K562 (cell line): Measurements from ENCODE around the gene MRPL28. TPM values are rescaled to one million over a fixed set of nuclear protein-coding genes. Genes with fewer than 3 reads are reported as not detected.

Experiments used
- ATAC-seq: fragments of 200-7000 bp; cut with Tn5 transposase; 3 replicates; pipeline ENCODE4 v1.9.1; 2020; ENCODE audit warnings: moderate library complexity
- BruUV-seq: library from RNA; stranded (reverse); fragments of 400-500 nt; replicated peaks from 2 replicates; lab custom pipeline; 2021; lab: Mats Ljungman, UMichigan
- CTCF ChIA-PET: fragments of 300-600 bp; formaldehyde crosslinking; extraction: SDS; loops from one replicate; lab custom pipeline; 2021; ENCODE audit warnings: low intra/inter-chr PET ratio; lab: Yijun Ruan, JAX
- POLR2A ChIA-PET: fragments of 300-600, 350-650 bp; sonication (Branson Sonifier 250); formaldehyde crosslinking; extraction: SDS; loops from one replicate; lab custom pipeline; 2021; ENCODE audit warnings: antibody characterized with exemption, inconsistent platforms; lab: Yijun Ruan, JAX
- DNase-seq, 4 experiments: peaks; one replicate each; pipeline versions ENCODE4 v3.0.0 to v3.0.0-alpha.2; 2011 to 2018; ENCODE audit warnings: low spot score in 3 of 4, mixed read lengths in 3 of 4; ENCODE audit errors: extremely low read depth in 1 of 4
- FAIRE-seq: peaks from 2 replicates; lab custom pipeline; 2011; peaks lifted over from hg19 to GRCh38; lab: Jason Lieb, UNC
- H2AFZ ChIP-seq: 2 replicates; pipeline ENCODE4 v1.6.0; 2011; ENCODE audit warnings: low read depth, low read length, control low read depth, inconsistent platforms
- H3K27ac ChIP-seq: fragments of 200-600 bp; 3 replicates; pipeline ENCODE4 v1.8.0; 2011; ENCODE audit warnings: low read depth, mild to moderate bottlenecking, control low read depth, inconsistent platforms, low read length, moderate library complexity, mixed read lengths; ENCODE audit errors: extremely low read depth
- H3K27me3 ChIP-seq, 2 experiments: fragments of 300-600 bp in 1 of 2; 2 replicates in 1 of 2; 3 replicates in 1 of 2; pipeline versions ENCODE4 v1.6.0 to v1.8.0; 2011; ENCODE audit warnings: inconsistent platforms in 2 of 2, low read length in 2 of 2, mild to moderate bottlenecking in 1 of 2, mixed read lengths in 1 of 2, moderate library complexity in 1 of 2; ENCODE audit not compliant: control insufficient read depth in 2 of 2, insufficient read depth in 2 of 2
- H3K36me3 ChIP-seq: fragments of 300-600 bp; 3 replicates; pipeline ENCODE4 v1.8.0; 2011; ENCODE audit warnings: mild to moderate bottlenecking, low read length, inconsistent platforms; ENCODE audit not compliant: control insufficient read depth, insufficient read depth
- H3K4me1 ChIP-seq, 2 experiments: fragments of 200-600 bp in 1 of 2; replicated peaks in 1 of 2; 2 replicates in 1 of 2; 3 replicates in 1 of 2; pipeline versions ENCODE4 v1.5.1 to v1.8.0; 2011; ENCODE audit warnings: inconsistent platforms in 2 of 2, low read length in 2 of 2, mild to moderate bottlenecking in 1 of 2, mixed read lengths in 1 of 2, moderate library complexity in 1 of 2; ENCODE audit not compliant: control insufficient read depth in 2 of 2, insufficient read depth in 2 of 2
- H3K4me2 ChIP-seq: 2 replicates; pipeline ENCODE4 v1.6.1; 2011; ENCODE audit warnings: low read length, control low read depth, inconsistent platforms, mixed read lengths; ENCODE audit not compliant: insufficient read depth
- H3K4me3 ChIP-seq: fragments of 200-600 bp; sonication (generic), shearing (Covaris generic); 2 replicates; pipeline ENCODE4 v1.5.1; 2016; ENCODE audit warnings: control low read depth, inconsistent platforms
- H3K79me2 ChIP-seq: fragments of 200-600 bp; 3 replicates; pipeline ENCODE4 v1.8.0; 2011; ENCODE audit warnings: low read length, inconsistent platforms; ENCODE audit not compliant: control insufficient read depth, insufficient read depth
- H3K9ac ChIP-seq, 2 experiments: 2 replicates each; pipeline versions ENCODE4 v1.6.0 to v1.6.1; 2011; ENCODE audit warnings: low read depth in 2 of 2, low read length in 2 of 2, control low read depth in 1 of 2, inconsistent platforms in 1 of 2, mild to moderate bottlenecking in 1 of 2, mixed read lengths in 1 of 2; ENCODE audit not compliant: insufficient read depth in 1 of 2
- H3K9me1 ChIP-seq: one replicate; pipeline ENCODE4 v1.6.0; 2011; ENCODE audit warnings: inconsistent platforms, mild to moderate bottlenecking, low read length, moderate library complexity; ENCODE audit not compliant: control insufficient read depth, insufficient read depth
- H3K9me3 ChIP-seq: replicated peaks from 2 replicates; pipeline ENCODE4 v1.5.1; 2011; ENCODE audit warnings: low read depth, low read length, inconsistent platforms; ENCODE audit not compliant: control insufficient read depth, insufficient read depth
- H4K20me1 ChIP-seq: replicated peaks from 2 replicates; pipeline ENCODE4 v1.6.1; 2011; ENCODE audit warnings: low read length, inconsistent platforms, mixed read lengths; ENCODE audit not compliant: control insufficient read depth, insufficient read depth
- BMI1 ChIP-seq: fragments of 150-350 bp; IDR thresholded peaks from 2 replicates; pipeline ENCODE4 v1.6.1; 2014; ENCODE audit warnings: low read length
- PCBP1 ChIP-seq: fragments of 200-400 bp; formaldehyde crosslinking; IDR thresholded peaks from 2 replicates; pipeline ENCODE4 v1.6.1; 2018; ENCODE audit warnings: mild to moderate bottlenecking, low read depth, low read length; ENCODE audit not compliant: poor library complexity, severe bottlenecking
- POLR2G ChIP-seq: fragments of 200-400 bp; formaldehyde crosslinking; IDR thresholded peaks from 2 replicates; pipeline ENCODE4 v1.6.1; 2017; ENCODE audit warnings: low read depth, mild to moderate bottlenecking, antibody characterized with exemption, low read length, moderate library complexity
- POLR2H ChIP-seq: IDR thresholded peaks from 2 replicates; pipeline ENCODE4 v1.6.1; 2016; ENCODE audit warnings: missing genetic modification characterization, low read depth, mild to moderate bottlenecking, control low read depth, missing compliant biosample characterization, moderate library complexity
- REST ChIP-seq, 2 experiments: fragments of 450-650 bp; formaldehyde crosslinking in 1 of 2; IDR thresholded peaks; 2 replicates each; pipeline versions ENCODE4 v1.4.0 to v1.6.1; 2014 to 2020; ENCODE audit warnings: mild to moderate bottlenecking in 2 of 2, borderline replicate concordance in 1 of 2, low read depth in 1 of 2
- SAP30 ChIP-seq: fragments of 200-600 bp; sonication (generic); IDR thresholded peaks from 2 replicates; pipeline ENCODE4 v1.6.1; 2012; ENCODE audit warnings: borderline replicate concordance, low read depth, mild to moderate bottlenecking, moderate library complexity, low read length, control low read depth, inconsistent platforms; ENCODE audit not compliant: insufficient read depth, poor library complexity, severe bottlenecking
- ZNF311 ChIP-seq: fragments of 250-450 bp; sonication (Bioruptor Pico); IDR thresholded peaks from 2 replicates; pipeline ENCODE4 v1.4.0; 2020; ENCODE audit warnings: mild to moderate bottlenecking, moderate library complexity
- WGBS: fragments of 100-300 bp; shearing (Covaris generic); methylation state at CpG from one replicate; pipeline ENCODE4 v1.1.6; 2016; ENCODE audit warnings: low coverage, mixed read lengths; ENCODE audit not compliant: insufficient coverage; ENCODE audit errors: missing lambda C conversion rate; 5-methylcytosine and 5-hydroxymethylcytosine counted together
- in situ Hi-C: fragments of 300-500 bp; cut with MboI; formaldehyde crosslinking; loops from 4 replicates; pipeline ENCODE4 v1.15.0; 2018; ENCODE audit warnings: inconsistent platforms, mixed read lengths
- intact Hi-C: fragments of 100-400 bp; cut with micrococcal nuclease; formaldehyde crosslinking; loops from 2 replicates; pipeline ENCODE4 v1.14.2; 2022
- polyA plus RNA-seq, 8 experiments: library from polyadenylated mRNA; depleted of rRNA in 4 of 8; stranded (reverse) in 5 of 8; unstranded in 3 of 8; fragments of >200 nt; fragmentation: Nextera tagmentation in 2 of 8; fragmentation: Illumina TruSeq in 1 of 8; extraction: Ambion mirVana in 2 of 8; extraction: Trizol in 1 of 8; gene quantifications; 2 replicates each; pipeline versions ENCODE4 v1.2.1 to v1.2.3, GENCODE V29; 2011 to 2014; ENCODE audit warnings: inconsistent platforms in 1 of 8, missing spikeins in 1 of 8
- total RNA-seq, 7 experiments: library from RNA; depleted of rRNA in 6 of 7; stranded (reverse); fragments of >200 nt in 6 of 7; fragmentation: Illumina TruSeq in 2 of 7; extraction: Trizol in 2 of 7; gene quantifications; 2 replicates each; pipeline versions ENCODE4 v1.2.1 to v1.2.3, GENCODE V29; 2011 to 2021; ENCODE audit warnings: low replicate concordance in 1 of 7

The MRPL28 gene
- total and polyA plus RNA-seq, 9 of the 15 experiments (the other 6 are each of a cell fraction or from before 2014, with no cell fraction given): 2.5 to 323 (median 175) TPM

GRCh38 chr16:363766-364490 lies 6.4 kb downstream of the MRPL28 start:
- H4K20me1 ChIP-seq: no peaks in the 10 kb centered on the region
- intact Hi-C loops (no loop called here), in situ Hi-C loops (no loop called here)
- BruUV-seq: no TSS peak
- H3K27ac ChIP-seq: no peak overlapping the region
- H3K9me1 ChIP-seq: peaks cover 4% of the 10 kb centered on the region
- no peak overlapping the region for H2AFZ ChIP-seq
- ChIA-PET POLR2A (interaction anchor here (0.6 to 0.8 kb wide), 2 partner anchors 11 to 186 kb away, joined by 3 to 4 read pairs; no protein-coding TSS in a partner anchor), CTCF (no interaction called here)
- H3K4me1 ChIP-seq: peaks cover 6 to 82% of the 10 kb centered on the region in 2 experiments; a peak in 4 of 5 replicates
- no peak overlapping the region for H3K4me2 ChIP-seq
- ATAC-seq (no peak), DNase-seq (no peak), FAIRE-seq (no peak)
- H3K36me3 ChIP-seq: peaks cover 31% of the 10 kb centered on the region; the same call in 2 of the 3 replicates
- H3K9me3 ChIP-seq: no peaks in the 10 kb centered on the region
- peak overlapping the region in 1 of 2 experiments; percentile 85; a peak in 3 of 4 replicates for H3K9ac ChIP-seq
- H3K79me2 ChIP-seq: peaks cover 2% of the 10 kb centered on the region; the same call in 1 of the 3 replicates
- no peaks in the 10 kb centered on the region for H3K27me3 ChIP-seq
- 42% methylated on average over 17 of the region's 24 CpGs for WGBS
- no peak overlapping the region for H3K4me3 ChIP-seq
- TF ChIP-seq BMI1: no peak
- peak; percentile 8; the same call in 1 of the 2 replicates for TF ChIP-seq POLR2G
- no peak for TF ChIP-seq SAP30
- no peak for TF ChIP-seq ZNF311
- no peak for TF ChIP-seq PCBP1
- TF ChIP-seq POLR2H (tag): no peak
- peak; percentile 16; the same call in 1 of the 2 replicates for TF ChIP-seq REST (IDR thresholded peaks at IDR 0.05; ENCODE audit: borderline replicate concordance)
- no peak for TF ChIP-seq REST (CRISPR knock-in tag; IDR thresholded peaks at IDR 0.05; ENCODE audit: low read depth)
